RWPE1 (cell line): ENCODE measurements around the gene COL15A1.

Source experiments
- CTCF ChIA-PET: fragments of 350-600 bp; sonication (Branson Sonifier 250); formaldehyde crosslinking; extraction: SDS; loops from one replicate; lab custom pipeline; 2021; lab: Yijun Ruan, JAX
- POLR2A ChIA-PET: fragments of 400-600 bp; formaldehyde crosslinking; extraction: SDS; loops from one replicate; lab custom pipeline; 2020; ENCODE audit warnings: antibody characterized with exemption; ENCODE audit not compliant: low non-redundant PET; lab: Yijun Ruan, JAX
- DNase-seq: peaks from one replicate; pipeline ENCODE4 v3.0.0; 2012; ENCODE audit warnings: low spot score
- H3K27ac ChIP-seq: fragments of 450-650 bp; 2 replicates; pipeline ENCODE4 v1.5.1; 2017
- TF ChIP-seq, protein P1 (sequence below): fragments of 450-650 bp; conservative IDR thresholded peaks from 2 replicates; pipeline ENCODE4 v1.5.1; 2017; ENCODE audit warnings: low read depth, mild to moderate bottlenecking

COL15A1 gene

DNA sequence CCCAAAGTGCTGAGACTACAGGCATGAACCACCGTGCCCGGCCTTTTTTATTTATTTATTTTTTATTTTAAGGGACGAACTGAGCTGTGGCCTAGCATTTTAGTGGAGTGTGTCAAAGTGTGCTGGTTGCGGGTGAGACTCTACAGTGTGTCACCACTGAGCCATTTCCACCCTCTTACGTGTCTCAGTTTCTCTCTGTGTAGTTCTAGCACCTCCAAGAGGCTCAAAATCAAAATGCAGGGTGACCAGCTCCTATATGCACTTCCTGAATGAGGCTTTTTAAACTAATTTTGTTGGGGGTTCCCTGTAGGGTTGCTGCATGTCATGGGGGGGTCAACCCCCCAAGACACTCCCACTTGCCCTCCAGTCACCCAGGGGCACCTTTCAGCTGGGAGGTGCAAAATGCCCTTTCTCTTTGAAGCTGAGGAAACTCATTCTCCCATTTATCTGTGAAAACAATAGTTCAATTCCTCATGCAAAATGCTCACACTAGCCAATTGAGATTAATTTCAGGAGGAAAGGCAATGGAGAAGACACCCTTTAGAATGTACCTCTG, 69.3 kb downstream of the COL15A1 start:
- TF ChIP-seq, protein P1, sequence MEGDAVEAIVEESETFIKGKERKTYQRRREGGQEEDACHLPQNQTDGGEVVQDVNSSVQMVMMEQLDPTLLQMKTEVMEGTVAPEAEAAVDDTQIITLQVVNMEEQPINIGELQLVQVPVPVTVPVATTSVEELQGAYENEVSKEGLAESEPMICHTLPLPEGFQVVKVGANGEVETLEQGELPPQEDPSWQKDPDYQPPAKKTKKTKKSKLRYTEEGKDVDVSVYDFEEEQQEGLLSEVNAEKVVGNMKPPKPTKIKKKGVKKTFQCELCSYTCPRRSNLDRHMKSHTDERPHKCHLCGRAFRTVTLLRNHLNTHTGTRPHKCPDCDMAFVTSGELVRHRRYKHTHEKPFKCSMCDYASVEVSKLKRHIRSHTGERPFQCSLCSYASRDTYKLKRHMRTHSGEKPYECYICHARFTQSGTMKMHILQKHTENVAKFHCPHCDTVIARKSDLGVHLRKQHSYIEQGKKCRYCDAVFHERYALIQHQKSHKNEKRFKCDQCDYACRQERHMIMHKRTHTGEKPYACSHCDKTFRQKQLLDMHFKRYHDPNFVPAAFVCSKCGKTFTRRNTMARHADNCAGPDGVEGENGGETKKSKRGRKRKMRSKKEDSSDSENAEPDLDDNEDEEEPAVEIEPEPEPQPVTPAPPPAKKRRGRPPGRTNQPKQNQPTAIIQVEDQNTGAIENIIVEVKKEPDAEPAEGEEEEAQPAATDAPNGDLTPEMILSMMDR = no peak
- CTCF ChIA-PET = interaction anchor here (0.6 to 1.0 kb wide), 7 partner anchors 14 to 456 kb away, joined by 3 to 5 read pairs (median 3); no protein-coding TSS in a partner anchor

DNA sequence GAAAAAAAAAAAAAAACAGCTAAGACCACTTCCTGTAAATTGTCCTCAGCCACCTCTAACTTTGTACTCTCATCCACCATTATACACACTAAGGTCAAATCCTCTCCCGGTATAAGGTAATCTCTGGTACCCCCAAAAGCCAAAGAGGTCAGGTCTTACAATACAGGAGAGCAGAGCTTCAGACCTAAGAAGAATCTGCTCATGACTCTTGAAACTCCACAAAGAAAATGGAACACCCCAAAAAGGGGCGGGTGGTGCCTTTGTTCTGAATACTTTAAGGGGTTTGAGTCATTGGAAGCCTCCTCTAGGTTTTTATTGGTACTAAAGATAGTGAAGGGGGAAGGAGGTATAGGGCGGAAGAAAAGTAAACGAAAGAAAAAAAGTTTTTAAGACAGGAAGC, 69.8 kb downstream of the COL15A1 start:
- ChIA-PET CTCF (interaction anchor here (0.6 to 1.0 kb wide), 7 partner anchors 14 to 456 kb away, joined by 3 to 5 read pairs (median 3); no protein-coding TSS in a partner anchor), POLR2A (no interaction called here)
- H3K27ac ChIP-seq = no peak overlapping the region
- DNase-seq = no peak
- TF ChIP-seq, protein P1 = no peak

More for the DNA sequence above, 69.3 kb downstream of the COL15A1 start:
- POLR2A ChIA-PET = no interaction called here
- H3K27ac ChIP-seq = no peak overlapping the region
- DNase-seq = no peak

DNA sequence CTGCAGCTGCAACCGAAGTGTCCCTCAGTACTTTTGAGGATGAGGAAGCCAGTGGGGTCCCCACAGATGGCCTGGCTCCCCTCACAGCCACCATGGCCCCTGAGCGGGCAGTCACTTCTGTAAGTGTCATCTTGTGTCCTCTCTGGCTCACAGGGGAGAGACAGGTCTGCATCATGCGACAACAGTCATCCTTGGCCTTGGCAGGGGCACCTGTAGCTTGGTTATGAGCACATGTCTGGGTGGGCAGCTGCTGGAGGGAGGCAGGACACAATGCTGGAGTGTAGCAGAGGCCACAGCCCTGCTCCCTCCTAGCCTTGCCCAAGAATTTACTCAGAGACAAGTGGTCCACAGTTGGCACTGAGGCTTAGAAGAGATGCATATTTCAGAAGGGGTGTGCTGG, 71.7 kb downstream of the COL15A1 start:
- TF ChIP-seq, protein P1 = no peak
- no peak for DNase-seq
- CTCF ChIA-PET = interaction anchor here (1.7 kb wide), 1 partner anchor 125 kb away, joined by 4 read pairs; no protein-coding TSS in a partner anchor
- POLR2A ChIA-PET = no interaction called here
- no peak overlapping the region for H3K27ac ChIP-seq

DNA sequence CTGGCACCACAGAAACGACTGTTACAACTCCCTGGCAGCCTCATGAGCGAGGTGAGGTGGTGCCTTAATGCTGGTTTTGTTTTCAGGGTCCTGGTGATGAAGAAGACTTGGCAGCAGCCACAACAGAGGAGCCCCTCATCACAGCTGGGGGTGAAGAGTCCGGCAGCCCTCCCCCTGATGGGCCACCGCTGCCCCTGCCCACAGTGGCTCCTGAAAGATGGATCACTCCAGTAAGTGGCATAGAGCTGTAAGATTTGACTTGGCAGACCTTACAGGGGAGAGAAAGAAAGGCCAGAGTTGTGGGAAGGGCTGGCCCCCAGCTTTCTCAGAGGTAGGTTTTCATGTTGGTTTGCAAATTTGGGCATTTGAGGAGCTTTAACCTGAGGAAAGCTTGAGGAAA, 72.2 kb downstream of the COL15A1 start:
- TF ChIP-seq, protein P1 = no peak
- POLR2A ChIA-PET = no interaction called here
- no peak overlapping the region for H3K27ac ChIP-seq
- CTCF ChIA-PET = interaction anchor here (0.6 to 1.7 kb wide), 2 partner anchors 20 to 125 kb away, joined by 3 to 4 read pairs; no protein-coding TSS in a partner anchor
- DNase-seq = no peak

DNA sequence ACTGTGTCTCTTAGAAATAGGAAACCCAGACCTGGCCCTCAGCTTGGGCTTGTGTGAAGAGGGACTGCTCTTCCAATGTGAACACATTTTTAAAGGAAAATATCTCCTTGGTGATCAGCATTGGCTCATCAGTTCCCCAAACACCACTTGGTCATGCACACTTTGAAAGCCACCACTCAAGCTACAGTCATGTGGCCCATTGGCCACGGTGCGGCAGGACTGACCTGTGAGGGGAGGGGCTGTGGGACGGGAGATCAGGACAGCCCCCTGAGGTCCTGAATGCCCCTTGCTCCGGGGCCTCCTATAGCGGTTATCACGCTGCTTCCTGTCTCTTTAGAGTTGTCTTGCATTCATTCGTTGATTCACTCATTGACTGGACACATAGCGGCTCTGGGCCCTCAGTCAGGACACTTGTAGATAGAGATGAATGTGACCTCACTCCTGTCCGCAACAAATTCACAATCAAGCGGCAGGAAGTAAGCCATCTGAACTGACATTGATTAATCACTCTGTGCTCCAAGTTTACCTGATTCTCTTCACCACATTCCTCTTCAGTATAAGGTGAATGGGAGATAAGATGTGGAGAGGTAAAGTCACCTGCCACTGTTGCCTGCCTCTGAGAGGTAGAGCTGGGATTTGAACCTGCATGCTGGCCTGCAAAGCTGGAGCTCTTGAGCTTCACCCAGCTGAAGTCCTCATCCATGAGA, 73.1 kb downstream of the COL15A1 start:
- CTCF ChIA-PET = interaction anchor here (1.7 kb wide), 1 partner anchor 124 kb away, joined by 4 read pairs; no protein-coding TSS in a partner anchor
- POLR2A ChIA-PET = no interaction called here
- no peak overlapping the region for H3K27ac ChIP-seq
- TF ChIP-seq, protein P1 = no peak
- no peak for DNase-seq

DNA sequence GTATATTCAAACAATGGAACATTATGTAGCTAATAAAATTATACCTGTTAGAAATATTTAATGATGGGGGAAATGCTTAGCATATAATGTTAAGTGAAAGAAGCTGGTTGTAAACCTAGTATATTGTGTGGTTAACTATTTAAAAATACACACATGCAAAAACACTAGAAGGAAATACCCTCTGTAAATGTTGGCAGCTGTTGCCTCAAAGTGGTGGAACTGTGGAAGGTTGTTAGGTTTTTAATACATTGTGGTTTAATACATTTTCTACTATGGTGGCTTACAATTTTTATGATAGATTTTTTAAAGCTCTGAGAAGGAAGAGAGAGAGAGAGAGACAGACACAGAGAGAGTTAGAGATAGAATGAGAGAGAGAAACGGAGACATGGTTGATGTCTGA, 74.9 kb downstream of the COL15A1 start:
- TF ChIP-seq, protein P1 = no peak
- ChIA-PET POLR2A (no interaction called here), CTCF (interaction anchor here (0.6 to 0.7 kb wide), 2 partner anchors 109 to 344 kb away, joined by 3 read pairs; no protein-coding TSS in a partner anchor)
- no peak for DNase-seq
- no peak overlapping the region for H3K27ac ChIP-seq
